CD14-positive monocyte (primary cell): ENCODE measurements around the gene EYS. TPM values are rescaled to one million over a fixed set of nuclear protein-coding genes. Genes with fewer than 3 reads are reported as not detected.

Experiments
- DNase-seq, 3 donors: peaks; one replicate each; pipeline ENCODE4 v3.0.0-alpha.2; 2011 to 2022
- H2AFZ ChIP-seq: 2 replicates; pipeline ENCODE4 v1.6.0; 2012; ENCODE audit warnings: mild to moderate bottlenecking, low read depth, low read length, inconsistent platforms; ENCODE audit not compliant: insufficient read depth, poor library complexity, severe bottlenecking
- H3K27ac ChIP-seq, 2 donors: 1 replicate in 1 of 2; 2 replicates in 1 of 2; pipeline ENCODE4 v1.5.1; 2012 to 2013; ENCODE audit warnings: low read length in 2 of 2, control low read depth in 1 of 2, inconsistent platforms in 1 of 2, low read depth in 1 of 2, mild to moderate bottlenecking in 1 of 2
- H3K27me3 ChIP-seq, 2 donors: one replicate each; pipeline versions ENCODE4 v1.6.0 to v1.6.1; 2011 to 2013; ENCODE audit warnings: low read length in 2 of 2; ENCODE audit not compliant: control insufficient read depth in 2 of 2, insufficient read depth in 2 of 2
- H3K36me3 ChIP-seq, 2 donors: replicated peaks in 1 of 2; 1 replicate in 1 of 2; 2 replicates in 1 of 2; pipeline versions ENCODE4 v1.5.1 to v1.6.1; 2012 to 2013; ENCODE audit warnings: low read length in 2 of 2, control low read depth in 1 of 2, inconsistent platforms in 1 of 2, mild to moderate bottlenecking in 1 of 2; ENCODE audit not compliant: insufficient read depth in 2 of 2, control insufficient read depth in 1 of 2
- H3K4me1 ChIP-seq, 2 donors: 1 replicate in 1 of 2; 2 replicates in 1 of 2; pipeline versions ENCODE4 v1.5.1 to v1.6.1; 2012 to 2013; ENCODE audit warnings: low read length in 2 of 2, control low read depth in 1 of 2, inconsistent platforms in 1 of 2, mild to moderate bottlenecking in 1 of 2, moderate library complexity in 1 of 2; ENCODE audit not compliant: insufficient read depth in 2 of 2, control insufficient read depth in 1 of 2
- H3K4me2 ChIP-seq: replicated peaks from 2 replicates; pipeline ENCODE3; 2012; ENCODE audit warnings: low read length, moderate library complexity, mild to moderate bottlenecking; ENCODE audit not compliant: poor library complexity, severe bottlenecking; ENCODE audit errors: extremely low read depth
- H3K4me3 ChIP-seq, 3 experiments: fragments of 200-600 bp in 1 of 3; sonication (generic) in 1 of 3; replicated peaks in 1 of 3; 1 replicate in 2 of 3; 2 replicates in 1 of 3; pipeline ENCODE4 v1.5.1; 2011 to 2013; ENCODE audit warnings: low read length in 3 of 3, mild to moderate bottlenecking in 3 of 3, control low read depth in 2 of 3, low read depth in 2 of 3, inconsistent platforms in 1 of 3, moderate library complexity in 1 of 3
- H3K79me2 ChIP-seq: 2 replicates; pipeline ENCODE4 v1.6.0; 2012; ENCODE audit warnings: mild to moderate bottlenecking, control low read depth, inconsistent platforms, low read length, moderate library complexity; ENCODE audit not compliant: insufficient read depth
- H3K9ac ChIP-seq: 2 replicates; pipeline ENCODE4 v1.6.0; 2017; ENCODE audit warnings: low read length, mild to moderate bottlenecking; ENCODE audit not compliant: insufficient read depth, poor library complexity, severe bottlenecking
- H3K9me3 ChIP-seq, 2 donors: replicated peaks in 1 of 2; 1 replicate in 1 of 2; 2 replicates in 1 of 2; pipeline versions ENCODE4 v1.5.1 to v1.6.1; 2012 to 2013; ENCODE audit warnings: low read length in 2 of 2, control low read depth in 1 of 2; ENCODE audit not compliant: control insufficient read depth in 1 of 2, insufficient read depth in 1 of 2
- H4K20me1 ChIP-seq: 2 replicates; pipeline ENCODE4 v1.6.0; 2012; ENCODE audit warnings: mild to moderate bottlenecking, low read length, control low read depth, moderate library complexity; ENCODE audit not compliant: insufficient read depth
- H3K27ac Mint-ChIP-seq, 7 donors: one replicate each; pipeline ENCODE4 v1.8.0; 2020; ENCODE audit warnings: mild to moderate bottlenecking in 7 of 7, mixed read lengths in 7 of 7, moderate library complexity in 6 of 7, inconsistent platforms in 2 of 7
- H3K27me3 Mint-ChIP-seq, 3 donors: one replicate each; pipeline ENCODE4 v1.8.0; 2021 to 2022; ENCODE audit warnings: low read depth in 3 of 3, mild to moderate bottlenecking in 3 of 3, mixed read lengths in 3 of 3, moderate library complexity in 3 of 3, inconsistent platforms in 1 of 3
- H3K36me3 Mint-ChIP-seq, 2 donors: one replicate each; pipeline ENCODE4 v1.8.0; 2020; ENCODE audit warnings: mixed read lengths in 2 of 2, inconsistent platforms in 1 of 2, mild to moderate bottlenecking in 1 of 2
- H3K4me1 Mint-ChIP-seq: one replicate; pipeline ENCODE4 v1.8.0; 2020; ENCODE audit warnings: mild to moderate bottlenecking, mixed read lengths
- H3K4me3 Mint-ChIP-seq, 2 donors: one replicate each; pipeline ENCODE4 v1.8.0; 2020; ENCODE audit warnings: mild to moderate bottlenecking in 2 of 2, mixed read lengths in 2 of 2, moderate library complexity in 1 of 2
- H3K9me3 Mint-ChIP-seq, 7 donors: one replicate each; pipeline ENCODE4 v1.8.0; 2020 to 2022; ENCODE audit warnings: mixed read lengths in 7 of 7, mild to moderate bottlenecking in 6 of 7, moderate library complexity in 6 of 7, inconsistent platforms in 2 of 7
- CTCF ChIP-seq: fragments of 200-600 bp; IDR thresholded peaks from one replicate; pipeline ENCODE4 v1.8.0; 2022; ENCODE audit warnings: antibody characterized with exemption, mild to moderate bottlenecking
- WGBS: methylation state at CpG from one replicate; pipeline ENCODE4 v1.1.5; 2013; ENCODE audit warnings: missing lambda C conversion rate; ENCODE audit not compliant: insufficient coverage; 5-methylcytosine and 5-hydroxymethylcytosine counted together
- intact Hi-C, 2 donors: fragments of 100-400 bp; cut with micrococcal nuclease; formaldehyde crosslinking; loops; one replicate each; pipeline versions ENCODE4 v1.15.0 to v1.15.1; 2023
- polyA plus RNA-seq, 3 donors: library from polyadenylated mRNA; depleted of rRNA in 1 of 3; unstranded in 2 of 3; stranded (reverse) in 1 of 3; fragments of 300-500 nt in 2 of 3; fragments of >200 nt in 1 of 3; fragmentation: Illumina TruSeq in 2 of 3; gene quantifications; 1 replicate in 2 of 3; 2 replicates in 1 of 3; pipeline ENCODE4 v1.2.3, GENCODE V29; 2012 to 2021

Gene EYS
- polyA plus RNA-seq, 3 donors = 0.01 to 0.03 TPM; not detected in 1

- Histone ChIP-seq H3K4me1 (no peaks in the 10 kb centered on the region), H3K9ac (no peak overlapping the region), H3K4me3 (no peak overlapping the region), H3K27ac (no peak overlapping the region), H3K4me2 (no peak overlapping the region), H3K9me3 (no peaks in the 10 kb centered on the region), H3K36me3 (no peaks in the 10 kb centered on the region), H3K79me2 (no peaks in the 10 kb centered on the region), H4K20me1 (no peaks in the 10 kb centered on the region), H2AFZ (no peak overlapping the region), H3K27me3 (no peaks in the 10 kb centered on the region)
- DNase-seq = no peak
- TF ChIP-seq CTCF = no peak
- intact Hi-C loops = no loop called here
- Mint-ChIP-seq H3K4me3 (no peak overlapping the region), H3K27ac (no peak overlapping the region), H3K27me3 (no peaks in the 10 kb centered on the region), H3K36me3 (no peaks in the 10 kb centered on the region), H3K4me1 (no peaks in the 10 kb centered on the region), H3K9me3 (peaks cover 0 to 3% (median 0%) of the 10 kb centered on the region in 7 donors)
- no CpG with 5 or more reads among the region's 1 CpG for WGBS
Observed at GRCh38 chr6:64811119-64811518, 895.9 kb downstream of the EYS start.

DNA sequence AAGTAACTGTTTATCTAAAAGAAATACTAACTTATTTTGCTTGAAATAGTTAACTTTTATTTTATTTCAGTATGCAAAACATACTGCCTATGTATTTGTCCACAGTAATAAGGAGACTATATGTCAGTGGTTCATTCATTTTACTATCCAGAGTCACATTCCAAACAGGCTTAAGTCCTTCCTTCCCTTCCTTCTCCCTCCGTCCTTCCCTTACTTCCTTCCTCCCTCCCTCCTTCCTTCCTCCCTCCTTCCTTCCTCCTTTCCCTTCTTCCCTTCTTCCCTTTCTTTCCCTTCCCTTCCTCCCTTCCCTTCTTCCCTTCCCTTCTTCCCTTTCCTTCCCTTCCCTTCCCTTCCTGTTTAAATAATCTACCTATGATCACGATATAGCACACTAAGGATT, 899.2 kb downstream of the EYS start:
- Mint-ChIP-seq H3K4me1 (no peaks in the 10 kb centered on the region), H3K36me3 (no peaks in the 10 kb centered on the region), H3K4me3 (no peak overlapping the region), H3K27me3 (no peaks in the 10 kb centered on the region), H3K27ac (no peak overlapping the region), H3K9me3 (peaks cover 0 to 9% (median 3%) of the 10 kb centered on the region in 7 donors)
- Histone ChIP-seq H4K20me1 (no peaks in the 10 kb centered on the region), H3K27me3 (no peaks in the 10 kb centered on the region), H3K27ac (no peak overlapping the region), H3K36me3 (no peaks in the 10 kb centered on the region), H3K79me2 (no peaks in the 10 kb centered on the region), H3K4me3 (no peak overlapping the region), H3K9ac (no peak overlapping the region), H3K9me3 (peaks cover 9 to 12% of the 10 kb centered on the region in 2 donors), H2AFZ (no peak overlapping the region), H3K4me1 (no peaks in the 10 kb centered on the region), H3K4me2 (no peak overlapping the region)
- intact Hi-C loops = no loop called here
- DNase-seq = no peak
- TF ChIP-seq CTCF = no peak
- WGBS = 8% methylated on average over 1 of the region's 2 CpGs
